Activated B cell treated with CpG ODN at 0.5 μM for 24 hours (primary cell): ENCODE measurements around the gene TMEM238. TPM values are rescaled to one million over a fixed set of nuclear protein-coding genes. Genes with fewer than 3 reads are reported as not detected.
"Not testable (repeated sequence)": the region's sequence is repeated elsewhere in the genome, so short reads cannot be mapped to it uniquely, and the experiment has no call there.

Experiments
- ATAC-seq: fragments of 200-7000 bp; cut with Tn5 transposase; one replicate; pipeline ENCODE4 v1.10.0; 2021; ENCODE audit warnings: low read depth, mild to moderate bottlenecking, moderate library complexity
- CTCF ChIA-PET: fragments of 350-600 bp; sonication (Branson Sonifier 250); formaldehyde crosslinking; loops from one replicate; lab custom pipeline; 2021; ENCODE audit warnings: antibody characterized with exemption; lab: Charles Lee
- POLR2A ChIA-PET: fragments of 350-600 bp; sonication (Branson Sonifier 250); formaldehyde crosslinking; loops from one replicate; lab custom pipeline; 2021; ENCODE audit warnings: antibody characterized with exemption; lab: Charles Lee
- DNase-seq: peaks from one replicate; pipeline ENCODE4 v3.0.0; 2022
- H3K27ac Mint-ChIP-seq: one replicate; pipeline ENCODE4 v1.8.0; 2020; ENCODE audit warnings: mixed read lengths
- H3K27me3 Mint-ChIP-seq: one replicate; pipeline ENCODE4 v1.8.0; 2021; ENCODE audit warnings: mixed read lengths
- H3K36me3 Mint-ChIP-seq: one replicate; pipeline ENCODE4 v1.8.0; 2021; ENCODE audit warnings: low read depth, mixed read lengths
- H3K4me1 Mint-ChIP-seq: one replicate; pipeline ENCODE4 v1.8.0; 2021; ENCODE audit warnings: mixed read lengths
- H3K4me3 Mint-ChIP-seq: one replicate; pipeline ENCODE4 v1.8.0; 2020; ENCODE audit warnings: mild to moderate bottlenecking, mixed read lengths
- H3K9me3 Mint-ChIP-seq: one replicate; pipeline ENCODE4 v1.8.0; 2020; ENCODE audit warnings: mixed read lengths
- intact Hi-C: fragments of 100-400 bp; cut with micrococcal nuclease; formaldehyde crosslinking; loops from one replicate; pipeline ENCODE4 v1.15.1; 2024
- total RNA-seq: library from RNA; stranded (reverse); gene quantifications from 2 replicates; pipeline ENCODE4 v1.2.3, GENCODE V29; 2022
- TF ChIP-seq, protein P1 (sequence below): fragments of 200-600 bp; IDR thresholded peaks from one replicate; pipeline ENCODE4 v1.8.0; 2022; ENCODE audit warnings: antibody characterized with exemption, mild to moderate bottlenecking

Gene TMEM238
- total RNA-seq, 1 donor from 2014 or later: 3.8 TPM

DNA sequence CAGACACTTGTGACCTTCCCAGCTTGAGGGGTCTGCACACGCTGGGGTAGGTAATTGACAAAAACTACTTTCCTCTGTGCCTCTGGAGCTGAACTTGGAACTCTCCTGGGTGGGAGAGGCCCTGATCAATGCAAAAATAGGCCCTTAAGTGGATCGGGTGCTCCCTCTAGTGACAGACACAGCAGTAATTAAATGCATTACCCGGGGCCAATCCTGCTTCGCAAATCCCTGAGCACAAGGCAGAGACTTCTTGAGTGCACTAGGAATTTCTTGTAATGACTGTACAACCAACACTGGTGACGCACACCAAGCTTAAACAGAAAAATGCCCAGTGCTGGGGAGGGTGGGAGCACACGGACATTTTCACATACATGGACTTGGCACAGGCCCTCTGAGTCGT is 34.1 kb upstream of the TMEM238 start:
- Mint-ChIP-seq H3K27me3 (peaks cover 23% of the 10 kb centered on the region), H3K4me1 (peaks cover 3% of the 10 kb centered on the region), H3K4me3 (no peak overlapping the region), H3K27ac (no peak overlapping the region), H3K9me3 (no peaks in the 10 kb centered on the region), H3K36me3 (no peaks in the 10 kb centered on the region)
- ChIA-PET POLR2A (interaction anchor here (0.6 to 0.9 kb wide), 2 partner anchors 9 to 136 kb away, joined by 3 to 4 read pairs; no protein-coding TSS in a partner anchor), CTCF (interaction anchor here (0.9 to 3.7 kb wide), 3 partner anchors 34 to 278 kb away, joined by 3 to 37 read pairs (median 4); partner anchors contain the start of gene TMEM238)
- ATAC-seq (peak; percentile 62), DNase-seq (no peak)
- intact Hi-C loops: loop anchor here (1.0 to 5.0 kb wide), 4 partner anchors 126 to 331 kb away; no protein-coding TSS in a partner anchor
- TF ChIP-seq, protein P1, sequence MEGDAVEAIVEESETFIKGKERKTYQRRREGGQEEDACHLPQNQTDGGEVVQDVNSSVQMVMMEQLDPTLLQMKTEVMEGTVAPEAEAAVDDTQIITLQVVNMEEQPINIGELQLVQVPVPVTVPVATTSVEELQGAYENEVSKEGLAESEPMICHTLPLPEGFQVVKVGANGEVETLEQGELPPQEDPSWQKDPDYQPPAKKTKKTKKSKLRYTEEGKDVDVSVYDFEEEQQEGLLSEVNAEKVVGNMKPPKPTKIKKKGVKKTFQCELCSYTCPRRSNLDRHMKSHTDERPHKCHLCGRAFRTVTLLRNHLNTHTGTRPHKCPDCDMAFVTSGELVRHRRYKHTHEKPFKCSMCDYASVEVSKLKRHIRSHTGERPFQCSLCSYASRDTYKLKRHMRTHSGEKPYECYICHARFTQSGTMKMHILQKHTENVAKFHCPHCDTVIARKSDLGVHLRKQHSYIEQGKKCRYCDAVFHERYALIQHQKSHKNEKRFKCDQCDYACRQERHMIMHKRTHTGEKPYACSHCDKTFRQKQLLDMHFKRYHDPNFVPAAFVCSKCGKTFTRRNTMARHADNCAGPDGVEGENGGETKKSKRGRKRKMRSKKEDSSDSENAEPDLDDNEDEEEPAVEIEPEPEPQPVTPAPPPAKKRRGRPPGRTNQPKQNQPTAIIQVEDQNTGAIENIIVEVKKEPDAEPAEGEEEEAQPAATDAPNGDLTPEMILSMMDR: no peak

DNA sequence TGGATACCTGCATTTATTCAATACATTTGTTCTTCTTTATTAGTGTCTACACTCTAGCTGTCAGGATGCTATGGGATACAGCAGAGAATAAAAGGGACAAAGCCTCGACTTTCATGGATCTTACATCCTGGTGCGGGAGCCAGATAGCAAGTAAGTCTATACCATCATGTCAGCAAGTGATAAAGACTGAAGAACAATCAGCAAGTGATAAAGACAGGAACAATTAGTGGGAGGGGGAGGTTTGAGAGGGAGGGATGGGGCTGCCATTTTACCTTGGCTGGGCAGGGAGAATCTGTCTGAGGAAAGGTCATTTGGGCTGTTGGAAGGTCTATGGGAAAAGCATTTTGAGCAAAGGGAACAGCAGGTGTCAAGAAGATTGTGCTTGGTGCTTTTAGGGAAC is 26.1 kb upstream of the TMEM238 start:
- ATAC-seq (no peak), DNase-seq (no peak)
- Mint-ChIP-seq H3K36me3 (peaks cover 21% of the 10 kb centered on the region), H3K4me3 (no peak overlapping the region), H3K9me3 (peaks cover 5% of the 10 kb centered on the region), H3K4me1 (peaks cover 24% of the 10 kb centered on the region), H3K27me3 (peaks cover 4% of the 10 kb centered on the region), H3K27ac (no peak overlapping the region)
- intact Hi-C loops: no loop called here
- CTCF ChIA-PET: interaction anchor here (1.3 kb wide), 1 partner anchor 269 kb away, joined by 3 read pairs; no protein-coding TSS in a partner anchor
- TF ChIP-seq, protein P1: no peak
- POLR2A ChIA-PET: interaction anchor here (1.4 kb wide), 1 partner anchor 66 kb away, joined by 4 read pairs; the partner anchor contains the start of gene ZNF628

DNA sequence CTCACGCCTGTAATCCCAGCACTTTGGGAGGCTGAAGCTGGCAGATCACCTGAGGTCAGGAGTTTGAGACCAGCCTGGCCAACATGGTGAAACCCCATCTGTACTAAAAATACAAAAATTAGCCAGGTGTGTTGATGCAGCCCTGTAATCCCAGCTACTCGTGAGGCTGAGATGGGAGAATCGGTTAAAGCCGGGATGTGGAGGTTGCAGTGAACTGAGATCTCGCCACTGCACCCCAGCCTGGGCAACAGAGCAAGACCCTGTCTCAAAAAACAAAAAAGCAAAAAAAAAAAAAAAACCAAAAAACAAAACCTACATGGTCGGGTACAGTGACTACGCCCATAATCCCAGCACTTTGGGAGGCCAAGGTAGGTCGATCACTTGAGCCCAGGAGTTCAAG is 25.1 kb upstream of the TMEM238 start:
- ChIA-PET POLR2A (interaction anchor here (0.6 to 1.4 kb wide), 8 partner anchors 9 to 394 kb away, joined by 3 to 7 read pairs (median 3); partner anchors contain the start of genes PPP6R1, RPL28 and ZNF628), CTCF (interaction anchor here (1.3 kb wide), 1 partner anchor 268 kb away, joined by 3 read pairs; no protein-coding TSS in a partner anchor)
- ATAC-seq, H3K9me3 Mint-ChIP-seq, H3K27me3 Mint-ChIP-seq, DNase-seq: not testable (repeated sequence)
- intact Hi-C loops: loop anchor here (5.0 kb wide), 2 partner anchors 198 to 1292 kb away; partner anchors contain the start of genes PRPF31, TFPT and ZNF865
- Mint-ChIP-seq H3K4me3 (peak overlapping the region; percentile 35), H3K36me3 (peaks cover 22% of the 10 kb centered on the region), H3K27ac (peak overlapping the region; percentile 98), H3K4me1 (peaks cover 24% of the 10 kb centered on the region)

DNA sequence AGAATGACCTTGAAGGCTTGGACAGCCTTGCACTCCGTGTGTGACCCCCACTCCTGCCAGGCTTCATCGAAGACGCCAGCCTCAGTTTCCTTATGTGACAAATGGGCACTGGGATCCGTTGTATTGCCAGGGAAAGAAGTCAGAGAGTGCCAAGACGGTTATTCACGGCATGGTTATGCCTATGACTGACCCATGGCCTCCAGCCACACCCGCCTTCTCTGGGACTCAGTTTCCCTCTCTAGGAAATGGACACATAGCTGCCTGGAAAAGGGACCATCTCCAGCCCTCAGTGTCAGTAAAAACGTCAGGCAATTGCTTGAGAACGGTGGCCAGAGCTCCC is 24.4 kb upstream of the TMEM238 start:
- intact Hi-C loops: loop anchor here (1.0 to 5.0 kb wide), 8 partner anchors 23 to 1291 kb away; partner anchors contain the start of genes ISOC2, KMT5C, PPP1R12C and PPP6R1
- H3K27ac Mint-ChIP-seq: peak overlapping the region; percentile 98
- ChIA-PET POLR2A (interaction anchor here (0.7 to 2.0 kb wide), 7 partner anchors 9 to 239 kb away, joined by 3 to 7 read pairs (median 3); partner anchors contain the start of genes CCDC106, PPP6R1 and RPL28), CTCF (interaction anchor here (1.9 kb wide), 1 partner anchor 267 kb away, joined by 4 read pairs; no protein-coding TSS in a partner anchor)
- no peak for ATAC-seq
- peak overlapping the region; percentile 91 for H3K4me3 Mint-ChIP-seq
- DNase-seq: no peak
- H3K27me3 Mint-ChIP-seq: no peaks in the 10 kb centered on the region
- TF ChIP-seq, protein P1: no peak
- peaks cover 28% of the 10 kb centered on the region for H3K36me3 Mint-ChIP-seq
- H3K9me3 Mint-ChIP-seq: peaks cover 5% of the 10 kb centered on the region
- peaks cover 24% of the 10 kb centered on the region for H3K4me1 Mint-ChIP-seq

DNA sequence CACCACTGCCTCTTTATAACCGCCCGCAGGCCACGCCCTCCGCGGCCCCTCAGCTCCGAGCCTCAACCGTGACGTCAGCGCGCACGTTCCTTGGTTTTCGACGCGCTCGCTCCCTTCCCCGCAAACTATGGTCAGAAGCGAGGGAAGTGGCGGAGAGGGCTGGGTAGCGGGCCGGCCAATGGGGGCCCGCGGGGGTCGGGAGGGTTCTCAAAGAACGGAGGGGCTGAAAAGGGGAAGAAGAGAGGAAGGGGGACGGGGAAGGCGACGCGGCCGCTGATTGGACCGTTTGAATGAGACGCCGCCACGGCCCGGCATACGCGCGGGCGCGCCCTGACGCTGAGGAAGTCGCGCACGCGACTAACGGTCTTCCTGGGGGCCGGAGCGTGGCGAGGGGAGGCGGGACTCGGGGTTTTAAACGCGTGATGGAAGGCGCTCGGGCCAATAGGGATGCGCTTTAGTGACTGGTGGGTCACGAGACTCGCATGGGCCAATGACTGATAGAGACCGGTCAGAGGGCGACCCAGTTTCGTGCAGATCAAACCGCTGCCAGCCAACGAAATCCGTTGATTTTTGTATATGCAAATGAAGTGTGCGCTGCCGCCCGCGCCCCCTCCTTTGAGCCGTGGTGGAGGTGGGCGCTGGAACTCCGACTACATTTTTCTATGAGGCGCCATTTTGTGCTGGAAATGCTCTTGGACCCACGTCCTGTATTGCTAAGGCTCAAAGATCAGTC is 23.9 kb upstream of the TMEM238 start:
- intact Hi-C loops: loop anchor here (1.0 to 5.0 kb wide), 9 partner anchors 23 to 1291 kb away; partner anchors contain the start of genes ISOC2, KMT5C, PPP1R12C and PPP6R1
- DNase-seq (peak; percentile 95), ATAC-seq (peak; percentile 88)
- TF ChIP-seq, protein P1: no peak
- Mint-ChIP-seq H3K27me3 (no peaks in the 10 kb centered on the region), H3K9me3 (peaks cover 5% of the 10 kb centered on the region), H3K4me1 (peaks cover 24% of the 10 kb centered on the region), H3K4me3 (peak overlapping the region; percentile 91), H3K36me3 (peaks cover 32% of the 10 kb centered on the region), H3K27ac (peak overlapping the region; percentile 98)
- ChIA-PET CTCF (interaction anchor here (1.1 to 1.9 kb wide), 2 partner anchors 24 to 267 kb away, joined by 3 to 4 read pairs; partner anchors contain the start of gene TMEM238), POLR2A (interaction anchor here (0.6 to 11.4 kb wide), 45 partner anchors 11 to 1036 kb away, joined by 3 to 215 read pairs (median 5); partner anchors contain the start of genes CCDC106, FIZ1, HSPBP1 and ISOC2)

DNA sequence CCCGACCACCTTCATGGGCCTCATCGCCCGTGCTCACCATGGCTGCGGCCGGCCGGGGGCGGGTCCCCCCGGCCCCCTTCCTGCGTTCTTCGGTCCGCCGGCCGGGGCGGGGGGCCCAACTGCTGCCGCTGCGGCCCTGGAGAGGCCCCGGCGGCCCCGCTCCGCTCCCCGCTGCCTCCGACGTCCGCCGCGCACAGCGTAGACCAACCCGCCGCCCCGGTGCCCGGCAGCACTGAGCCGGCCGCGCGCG is 23.4 kb upstream of the TMEM238 start, which contains the start of gene UBE2S:
UBE2S (minus strand) TSS at position 239 of the 250 bp plus-strand sequence; CDS start at position 40, 199 bp downstream.
- ATAC-seq, H3K9me3 Mint-ChIP-seq, DNase-seq, H3K27me3 Mint-ChIP-seq: not testable (repeated sequence)
- H3K27ac Mint-ChIP-seq: peak within 1 kb of the TSS; percentile 98
- ChIA-PET CTCF (interaction anchor here (1.1 to 1.9 kb wide), 2 partner anchors 23 to 266 kb away, joined by 3 to 4 read pairs; partner anchors contain the start of gene TMEM238), POLR2A (interaction anchor here (0.6 to 11.4 kb wide), 46 partner anchors 8 to 1035 kb away, joined by 3 to 215 read pairs (median 5); partner anchors contain the start of genes FIZ1, HSPBP1, ISOC2 and KMT5C)
- H3K4me1 Mint-ChIP-seq: peaks cover 24% of the 10 kb centered on the region
- H3K36me3 Mint-ChIP-seq: peaks cover 37% of the 10 kb centered on the region
- H3K4me3 Mint-ChIP-seq: peak within 1 kb of the TSS; percentile 91
- intact Hi-C loops: loop anchor here (1.0 to 5.0 kb wide), 3 partner anchors 200 to 1290 kb away; partner anchors contain the start of genes PRPF31, TFPT and ZNF865
